ENCODE data around the gene USP12.
"Not testable (repeated sequence)": the region's sequence is repeated elsewhere in the genome, so short reads cannot be mapped to it uniquely, and the experiment has no call there.

Gene USP12

GRCh38 chr13:27076421-27076820 lies 95.2 kb downstream of the USP12 start:
- no peak for DNase-seq (ENCODE audit: low read depth)

GRCh38 chr13:27073186-27073585 lies 98.4 kb downstream of the USP12 start:
- no peak for DNase-seq (ENCODE audit: low read depth)

GRCh38 chr13:27066123-27066522 lies 105.5 kb downstream of the USP12 start:
- not testable (repeated sequence) for DNase-seq (ENCODE audit: low read depth)

- DNase-seq (ENCODE audit: low read depth): no peak
Measured at GRCh38 chr13:27065582-27065981, 106.0 kb downstream of the USP12 start.

GRCh38 chr13:27064252-27064995 lies 107.2 kb downstream of the USP12 start:
- no peak for DNase-seq (ENCODE audit: low read depth)

GRCh38 chr13:27057817-27058216 lies 113.8 kb downstream of the USP12 start:
- no peak for DNase-seq (ENCODE audit: low read depth)

- DNase-seq (ENCODE audit: low read depth): no peak
Measured at GRCh38 chr13:27055526-27055925, 116.1 kb downstream of the USP12 start.

- no peak for DNase-seq (ENCODE audit: low read depth)
Measured at GRCh38 chr13:27054760-27055159, 116.9 kb downstream of the USP12 start.

- no peak for DNase-seq (ENCODE audit: low read depth)
Measured at GRCh38 chr13:27053902-27054595, 117.6 kb downstream of the USP12 start.

GRCh38 chr13:27053210-27053884 lies 118.3 kb downstream of the USP12 start:
- no peak for DNase-seq (ENCODE audit: low read depth)

GRCh38 chr13:27052551-27053208 lies 118.9 kb downstream of the USP12 start:
- no peak for DNase-seq (ENCODE audit: low read depth)

- DNase-seq (ENCODE audit: low read depth): no peak
Measured at GRCh38 chr13:27047081-27047480, 124.5 kb downstream of the USP12 start.

- no peak for DNase-seq (ENCODE audit: low read depth)
Measured at GRCh38 chr13:27044837-27045570, 126.6 kb downstream of the USP12 start.

GRCh38 chr13:27043013-27043412 lies 128.6 kb downstream of the USP12 start:
- no peak for DNase-seq (ENCODE audit: low read depth)

- no peak for DNase-seq (ENCODE audit: low read depth)
Measured at GRCh38 chr13:27041341-27041740, 130.3 kb downstream of the USP12 start.

GRCh38 chr13:27040826-27041108 lies 130.8 kb downstream of the USP12 start:
- no peak for DNase-seq (ENCODE audit: low read depth)

- no peak for DNase-seq (ENCODE audit: low read depth)
Measured at GRCh38 chr13:27039171-27039701, 132.4 kb downstream of the USP12 start.

- DNase-seq (ENCODE audit: low read depth): no peak
Measured at GRCh38 chr13:27038323-27038722, 133.3 kb downstream of the USP12 start.

- DNase-seq (ENCODE audit: low read depth): no peak
Measured at GRCh38 chr13:27037571-27037970, 134.0 kb downstream of the USP12 start.

GRCh38 chr13:27037171-27037570 lies 134.4 kb downstream of the USP12 start:
- no peak for DNase-seq (ENCODE audit: low read depth)

- no peak for DNase-seq (ENCODE audit: low read depth)
Measured at GRCh38 chr13:27036236-27036981, 135.2 kb downstream of the USP12 start.

Measured in activated T-cell treated with anti-CD3 and anti-CD28 coated beads for 1 hour (primary cell).